ENCODE results near the gene ENAM. TPM values are rescaled to one million over a fixed set of nuclear protein-coding genes. Genes with fewer than 3 reads are reported as not detected.

Gene ENAM
- total RNA-seq, 1 donor from 2014 or later: 0.12 TPM

GRCh38 chr4:70670332-70671014, 41.9 kb downstream of the ENAM start:
- Histone ChIP-seq H3K36me3 (no peaks in the 10 kb centered on the region), H3K9me3 (no peaks in the 10 kb centered on the region), H3K27ac (no peak overlapping the region), H3K4me3 (no peak overlapping the region), H3K27me3 (ENCODE audit: low read depth) (no peaks in the 10 kb centered on the region), H3K4me1 (no peaks in the 10 kb centered on the region)
- ATAC-seq (no peak), DNase-seq (no peak)
- intact Hi-C loops (cut with DNase I): no loop called here
- TF ChIP-seq, protein P1, sequence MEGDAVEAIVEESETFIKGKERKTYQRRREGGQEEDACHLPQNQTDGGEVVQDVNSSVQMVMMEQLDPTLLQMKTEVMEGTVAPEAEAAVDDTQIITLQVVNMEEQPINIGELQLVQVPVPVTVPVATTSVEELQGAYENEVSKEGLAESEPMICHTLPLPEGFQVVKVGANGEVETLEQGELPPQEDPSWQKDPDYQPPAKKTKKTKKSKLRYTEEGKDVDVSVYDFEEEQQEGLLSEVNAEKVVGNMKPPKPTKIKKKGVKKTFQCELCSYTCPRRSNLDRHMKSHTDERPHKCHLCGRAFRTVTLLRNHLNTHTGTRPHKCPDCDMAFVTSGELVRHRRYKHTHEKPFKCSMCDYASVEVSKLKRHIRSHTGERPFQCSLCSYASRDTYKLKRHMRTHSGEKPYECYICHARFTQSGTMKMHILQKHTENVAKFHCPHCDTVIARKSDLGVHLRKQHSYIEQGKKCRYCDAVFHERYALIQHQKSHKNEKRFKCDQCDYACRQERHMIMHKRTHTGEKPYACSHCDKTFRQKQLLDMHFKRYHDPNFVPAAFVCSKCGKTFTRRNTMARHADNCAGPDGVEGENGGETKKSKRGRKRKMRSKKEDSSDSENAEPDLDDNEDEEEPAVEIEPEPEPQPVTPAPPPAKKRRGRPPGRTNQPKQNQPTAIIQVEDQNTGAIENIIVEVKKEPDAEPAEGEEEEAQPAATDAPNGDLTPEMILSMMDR (IDR thresholded peaks at IDR 0.05): no peak

GRCh38 chr4:70671091-70671490, 42.5 kb downstream of the ENAM start:
- intact Hi-C loops (cut with DNase I): no loop called here
- DNase-seq (no peak), ATAC-seq (no peak)
- TF ChIP-seq, protein P1 (IDR thresholded peaks at IDR 0.05): no peak
- H3K27ac ChIP-seq: no peak overlapping the region
- no peaks in the 10 kb centered on the region for H3K27me3 ChIP-seq (ENCODE audit: low read depth)
- H3K4me3 ChIP-seq: no peak overlapping the region
- no peaks in the 10 kb centered on the region for H3K9me3 ChIP-seq
- no peaks in the 10 kb centered on the region for H3K4me1 ChIP-seq
- no peaks in the 10 kb centered on the region for H3K36me3 ChIP-seq

- intact Hi-C loops (cut with DNase I): no loop called here
- H3K9me3 ChIP-seq: no peaks in the 10 kb centered on the region
- H3K27ac ChIP-seq: no peak overlapping the region
- H3K36me3 ChIP-seq: no peaks in the 10 kb centered on the region
- H3K27me3 ChIP-seq (ENCODE audit: low read depth): no peaks in the 10 kb centered on the region
- TF ChIP-seq, protein P1 (IDR thresholded peaks at IDR 0.05): no peak
- ATAC-seq (no peak), DNase-seq (no peak)
- H3K4me3 ChIP-seq: no peak overlapping the region
- H3K4me1 ChIP-seq: no peaks in the 10 kb centered on the region
Measured at GRCh38 chr4:70674191-70674590, 45.6 kb downstream of the ENAM start.

GRCh38 chr4:70674731-70675130, 46.2 kb downstream of the ENAM start:
- H3K9me3 ChIP-seq: no peaks in the 10 kb centered on the region
- no peak overlapping the region for H3K27ac ChIP-seq
- ATAC-seq (no peak), DNase-seq (no peak)
- H3K4me3 ChIP-seq: no peak overlapping the region
- no peaks in the 10 kb centered on the region for H3K4me1 ChIP-seq
- no peaks in the 10 kb centered on the region for H3K27me3 ChIP-seq (ENCODE audit: low read depth)
- H3K36me3 ChIP-seq: no peaks in the 10 kb centered on the region
- intact Hi-C loops (cut with DNase I): no loop called here
- TF ChIP-seq, protein P1 (IDR thresholded peaks at IDR 0.05): no peak

- Histone ChIP-seq H3K4me1 (no peaks in the 10 kb centered on the region), H3K36me3 (no peaks in the 10 kb centered on the region), H3K27ac (no peak overlapping the region), H3K9me3 (no peaks in the 10 kb centered on the region), H3K4me3 (no peak overlapping the region), H3K27me3 (ENCODE audit: low read depth) (no peaks in the 10 kb centered on the region)
- intact Hi-C loops (cut with DNase I): no loop called here
- ATAC-seq: no peak
- TF ChIP-seq, protein P1 (IDR thresholded peaks at IDR 0.05): no peak
- DNase-seq: no peak
Measured at GRCh38 chr4:70676554-70677090, 48.1 kb downstream of the ENAM start.

All from lower lobe of right lung (tissue), 2 donors.